Measurements from ENCODE around the gene SCGB2B2. TPM values are rescaled to one million over a fixed set of nuclear protein-coding genes. Genes with fewer than 3 reads are reported as not detected.
A peak's percentile ranks its signal among the peaks of the same experiment; 100 is the strongest.
"Not testable (repeated sequence)": the region's sequence is repeated elsewhere in the genome, so short reads cannot be mapped to it uniquely, and the experiment has no call there.

The SCGB2B2 gene
- polyA plus RNA-seq, 1 donor = 1.1 TPM

GRCh38 chr19:34671972-34672371 lies 5.0 kb downstream of the SCGB2B2 start:
- no peak for DNase-seq

- DNase-seq = no peak
These were observed 7.7 kb downstream of the SCGB2B2 start for GRCh38 chr19:34669305-34669704.

- not testable (repeated sequence) for DNase-seq
These were observed 8.3 kb downstream of the SCGB2B2 start for GRCh38 chr19:34668690-34669089.

GRCh38 chr19:34668077-34668689 lies 8.8 kb downstream of the SCGB2B2 start:
- not testable (repeated sequence) for DNase-seq

- no peak for DNase-seq
These were observed 9.4 kb downstream of the SCGB2B2 start for GRCh38 chr19:34667349-34668076.

- DNase-seq = no peak
These were observed 10.0 kb downstream of the SCGB2B2 start for GRCh38 chr19:34666958-34667265.

- DNase-seq = no peak
These were observed 10.6 kb downstream of the SCGB2B2 start for GRCh38 chr19:34666200-34666957.

- DNase-seq = not testable (repeated sequence)
These were observed 11.7 kb downstream of the SCGB2B2 start for GRCh38 chr19:34665275-34665674.

- no peak for DNase-seq
These were observed 12.1 kb downstream of the SCGB2B2 start for GRCh38 chr19:34664870-34665269.

GRCh38 chr19:34664168-34664567 lies 12.8 kb downstream of the SCGB2B2 start:
- no peak for DNase-seq

- no peak for DNase-seq
These were observed 14.0 kb downstream of the SCGB2B2 start for GRCh38 chr19:34662919-34663318.

GRCh38 chr19:34661357-34661756 lies 15.6 kb downstream of the SCGB2B2 start:
- DNase-seq = no peak

- DNase-seq = no peak
These were observed 21.3 kb downstream of the SCGB2B2 start for GRCh38 chr19:34655651-34656050.

- DNase-seq = no peak
These were observed 22.2 kb downstream of the SCGB2B2 start for GRCh38 chr19:34654796-34655195.

GRCh38 chr19:34651747-34652146 lies 25.2 kb downstream of the SCGB2B2 start:
- DNase-seq = no peak

- no peak for DNase-seq
These were observed 26.9 kb downstream of the SCGB2B2 start for GRCh38 chr19:34649886-34650543.

- peak; percentile 1 for DNase-seq
These were observed 31.4 kb downstream of the SCGB2B2 start for GRCh38 chr19:34645551-34645950.

GRCh38 chr19:34644991-34645461 lies 31.9 kb downstream of the SCGB2B2 start:
- no peak for DNase-seq

- no peak for DNase-seq
These were observed 34.7 kb downstream of the SCGB2B2 start for GRCh38 chr19:34642241-34642640.

GRCh38 chr19:34639491-34640085 lies 37.4 kb downstream of the SCGB2B2 start:
- DNase-seq = peak; percentile 71

GRCh38 chr19:34633802-34634201 lies 43.2 kb downstream of the SCGB2B2 start:
- no peak for DNase-seq
